Natural killer cell (primary cell): Measurements from ENCODE around the gene PLEKHA6. TPM values are rescaled to one million over a fixed set of nuclear protein-coding genes. Genes with fewer than 3 reads are reported as not detected.

ENCODE experiments used
- ATAC-seq, 3 donors: fragments of 150-1000 bp in 2 of 3; fragments of 200-7000 bp in 1 of 3; cut with Tn5 transposase; 1 replicate in 1 of 3; 2 replicates in 2 of 3; pipeline ENCODE4 v1.10.0; 2021; ENCODE audit warnings: mild to moderate bottlenecking in 2 of 3, moderate library complexity in 2 of 3
- DNase-seq, 2 donors: peaks; one replicate each; pipeline versions ENCODE4 v3.0.0 to v3.0.0-alpha.2; 2013 to 2021; ENCODE audit warnings: mixed read lengths in 1 of 2
- H3K27ac ChIP-seq: one replicate; pipeline ENCODE4 v1.5.1; 2013; ENCODE audit warnings: mild to moderate bottlenecking, low read length
- H3K27me3 ChIP-seq: one replicate; pipeline ENCODE4 v1.6.1; 2013; ENCODE audit warnings: low read length; ENCODE audit not compliant: control insufficient read depth, insufficient read depth
- H3K36me3 ChIP-seq: one replicate; pipeline ENCODE4 v1.6.1; 2013; ENCODE audit warnings: low read length; ENCODE audit not compliant: control insufficient read depth, insufficient read depth
- H3K4me1 ChIP-seq: one replicate; pipeline ENCODE4 v1.6.1; 2013; ENCODE audit warnings: low read length; ENCODE audit not compliant: control insufficient read depth, insufficient read depth
- H3K4me3 ChIP-seq: one replicate; pipeline ENCODE4 v1.5.1; 2013; ENCODE audit warnings: low read length
- H3K9me3 ChIP-seq: one replicate; pipeline ENCODE4 v1.6.1; 2013; ENCODE audit warnings: low read length; ENCODE audit not compliant: control insufficient read depth, insufficient read depth
- H3K27ac Mint-ChIP-seq, 2 donors: one replicate each; pipeline ENCODE4 v1.8.0; 2022; ENCODE audit warnings: mild to moderate bottlenecking in 2 of 2, mixed read lengths in 2 of 2, moderate library complexity in 1 of 2
- H3K27me3 Mint-ChIP-seq, 2 donors: one replicate each; pipeline ENCODE4 v1.8.0; 2022; ENCODE audit warnings: low read depth in 2 of 2, mixed read lengths in 2 of 2
- H3K36me3 Mint-ChIP-seq: one replicate; pipeline ENCODE4 v1.8.0; 2022; ENCODE audit warnings: mixed read lengths
- H3K4me1 Mint-ChIP-seq, 2 donors: one replicate each; pipeline ENCODE4 v1.8.0; 2022; ENCODE audit warnings: mixed read lengths in 2 of 2
- H3K4me3 Mint-ChIP-seq: one replicate; pipeline ENCODE4 v1.8.0; 2022; ENCODE audit warnings: mild to moderate bottlenecking, moderate library complexity, mixed read lengths
- H3K9me3 Mint-ChIP-seq, 2 donors: one replicate each; pipeline ENCODE4 v1.8.0; 2022; ENCODE audit warnings: mixed read lengths in 2 of 2
- WGBS: methylation state at CpG from one replicate; pipeline ENCODE4 v1.1.7; 2013; ENCODE audit warnings: missing lambda C conversion rate; ENCODE audit not compliant: insufficient coverage; 5-methylcytosine and 5-hydroxymethylcytosine counted together
- intact Hi-C: fragments of 100-400 bp; cut with micrococcal nuclease; formaldehyde crosslinking; loops from one replicate; pipeline ENCODE4 v1.14.2; 2022
- total RNA-seq, 4 donors: library from RNA; stranded (reverse); fragments of 120-200 nt in 1 of 4; gene quantifications; one replicate each; pipeline versions ENCODE4 v1.2.3 to v1.2.4, GENCODE V29; 2013 to 2022
- TF ChIP-seq, protein P1 (sequence below): fragments of 200-600 bp; IDR thresholded peaks from one replicate; pipeline ENCODE4 v1.8.0; 2022; ENCODE audit warnings: antibody characterized with exemption

Gene PLEKHA6
- total RNA-seq, 3 donors from 2014 or later (not counting 1 experiment from before 2014, with no cell fraction given), result 0.10 to 0.43 (median 0.16) TPM

DNA sequence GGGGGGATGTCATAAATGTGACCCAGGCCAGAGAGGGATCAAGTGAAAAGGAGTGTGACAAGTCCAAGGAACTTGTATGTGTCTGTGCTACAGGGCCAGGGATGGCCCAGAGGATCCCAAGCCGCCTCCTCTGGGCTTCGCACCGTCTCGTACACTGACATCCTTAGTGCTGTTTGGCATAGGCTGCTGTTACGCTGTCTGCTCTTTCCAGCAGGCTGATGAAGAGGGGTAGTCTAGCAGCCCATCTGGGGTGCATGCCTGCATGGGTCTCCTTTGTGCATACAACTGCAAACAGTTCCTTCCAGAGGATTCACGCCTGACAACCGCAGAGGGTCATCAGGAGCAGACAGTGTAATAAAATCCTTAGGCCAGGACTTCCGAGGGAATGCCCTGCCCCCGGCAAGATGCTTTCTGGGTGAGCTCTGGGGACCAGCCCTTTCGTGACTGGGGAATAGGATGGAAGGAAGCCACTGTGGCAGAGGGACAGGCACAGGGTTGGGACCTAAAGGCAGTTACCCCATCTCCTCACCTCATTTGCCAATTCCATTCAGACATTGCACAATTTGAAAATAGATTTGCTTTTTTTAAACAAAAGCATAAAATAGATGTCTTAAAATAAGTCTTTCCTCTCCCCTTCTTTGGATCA is 139.6 kb downstream of the PLEKHA6 start:
- Histone ChIP-seq H3K9me3 (no peaks in the 10 kb centered on the region), H3K36me3 (no peaks in the 10 kb centered on the region), H3K4me1 (peaks cover 6% of the 10 kb centered on the region), H3K27ac (no peak overlapping the region), H3K27me3 (no peaks in the 10 kb centered on the region), H3K4me3 (no peak overlapping the region)
- Mint-ChIP-seq H3K27me3 (peaks cover 0 to 3% of the 10 kb centered on the region in 2 donors), H3K4me3 (no peak overlapping the region), H3K36me3 (no peaks in the 10 kb centered on the region), H3K9me3 (no peaks in the 10 kb centered on the region), H3K4me1 (peaks cover 7% of the 10 kb centered on the region in 2 donors), H3K27ac (no peak overlapping the region)
- intact Hi-C loops, result no loop called here
- ATAC-seq (no peak), DNase-seq (no peak)
- TF ChIP-seq, protein P1, sequence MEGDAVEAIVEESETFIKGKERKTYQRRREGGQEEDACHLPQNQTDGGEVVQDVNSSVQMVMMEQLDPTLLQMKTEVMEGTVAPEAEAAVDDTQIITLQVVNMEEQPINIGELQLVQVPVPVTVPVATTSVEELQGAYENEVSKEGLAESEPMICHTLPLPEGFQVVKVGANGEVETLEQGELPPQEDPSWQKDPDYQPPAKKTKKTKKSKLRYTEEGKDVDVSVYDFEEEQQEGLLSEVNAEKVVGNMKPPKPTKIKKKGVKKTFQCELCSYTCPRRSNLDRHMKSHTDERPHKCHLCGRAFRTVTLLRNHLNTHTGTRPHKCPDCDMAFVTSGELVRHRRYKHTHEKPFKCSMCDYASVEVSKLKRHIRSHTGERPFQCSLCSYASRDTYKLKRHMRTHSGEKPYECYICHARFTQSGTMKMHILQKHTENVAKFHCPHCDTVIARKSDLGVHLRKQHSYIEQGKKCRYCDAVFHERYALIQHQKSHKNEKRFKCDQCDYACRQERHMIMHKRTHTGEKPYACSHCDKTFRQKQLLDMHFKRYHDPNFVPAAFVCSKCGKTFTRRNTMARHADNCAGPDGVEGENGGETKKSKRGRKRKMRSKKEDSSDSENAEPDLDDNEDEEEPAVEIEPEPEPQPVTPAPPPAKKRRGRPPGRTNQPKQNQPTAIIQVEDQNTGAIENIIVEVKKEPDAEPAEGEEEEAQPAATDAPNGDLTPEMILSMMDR, result no peak
- 93% methylated on average over 10 of the region's 10 CpGs for WGBS

DNA sequence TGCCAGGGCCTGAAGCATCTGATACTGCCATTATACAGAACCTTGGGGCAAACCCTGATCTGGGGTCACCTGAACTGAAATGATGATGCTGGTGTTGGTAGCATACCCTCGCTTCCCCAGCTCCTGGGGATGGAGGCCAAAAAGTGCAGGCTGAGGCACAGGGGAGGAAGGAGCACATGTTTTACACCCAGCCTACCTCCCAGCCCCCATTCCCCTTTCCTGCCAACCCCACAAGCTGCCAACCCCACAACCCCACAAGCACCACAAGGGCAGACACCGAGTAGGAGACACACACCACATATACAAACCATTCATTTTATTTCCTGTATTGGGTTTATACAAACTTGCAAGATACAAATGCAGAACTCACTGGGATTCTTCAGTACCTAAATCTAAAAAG is 141.2 kb downstream of the PLEKHA6 start:
- Mint-ChIP-seq H3K9me3 (no peaks in the 10 kb centered on the region), H3K36me3 (no peaks in the 10 kb centered on the region), H3K4me3 (no peak overlapping the region), H3K27me3 (peaks cover 0 to 3% of the 10 kb centered on the region in 2 donors), H3K4me1 (peaks cover 11 to 15% of the 10 kb centered on the region in 2 donors), H3K27ac (no peak overlapping the region)
- Histone ChIP-seq H3K9me3 (no peaks in the 10 kb centered on the region), H3K36me3 (no peaks in the 10 kb centered on the region), H3K4me3 (no peak overlapping the region), H3K27ac (no peak overlapping the region), H3K27me3 (no peaks in the 10 kb centered on the region), H3K4me1 (peaks cover 13% of the 10 kb centered on the region)
- intact Hi-C loops, result no loop called here
- DNase-seq (peak in 1 of 2 donors; percentile 10), ATAC-seq (peak in 1 of 3 donors; percentile 44)
- WGBS, result 50% methylated on average over 2 of the region's 2 CpGs
- TF ChIP-seq, protein P1, result no peak

DNA sequence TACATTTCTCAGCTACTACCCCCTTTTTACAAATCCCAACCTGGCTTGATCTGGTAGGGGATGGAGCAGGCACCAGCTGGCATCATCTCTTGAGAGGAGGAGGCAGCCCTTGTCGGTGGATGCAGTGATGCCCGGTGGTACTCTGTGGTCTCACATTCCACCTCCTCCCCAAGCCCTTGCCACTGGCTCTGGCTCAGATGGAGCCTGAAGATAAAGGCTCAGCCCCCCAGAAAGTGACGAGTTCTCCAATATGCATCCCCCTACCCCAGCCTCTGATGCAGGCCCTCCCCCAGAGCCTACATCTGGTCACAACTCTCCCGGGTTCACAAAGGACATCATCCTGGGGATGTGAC is 142.1 kb downstream of the PLEKHA6 start:
- Mint-ChIP-seq H3K27ac (no peak overlapping the region), H3K4me1 (peaks cover 11 to 16% of the 10 kb centered on the region in 2 donors), H3K4me3 (no peak overlapping the region), H3K36me3 (no peaks in the 10 kb centered on the region), H3K9me3 (no peaks in the 10 kb centered on the region), H3K27me3 (peaks cover 0 to 3% of the 10 kb centered on the region in 2 donors)
- H3K4me3 ChIP-seq, result no peak overlapping the region
- ATAC-seq, result no peak
- no peaks in the 10 kb centered on the region for H3K27me3 ChIP-seq
- 80% methylated on average over 4 of the region's 4 CpGs for WGBS
- TF ChIP-seq, protein P1, result no peak
- intact Hi-C loops, result no loop called here
- DNase-seq, result no peak
- H3K36me3 ChIP-seq, result no peaks in the 10 kb centered on the region
- H3K27ac ChIP-seq, result no peak overlapping the region
- no peaks in the 10 kb centered on the region for H3K9me3 ChIP-seq
- H3K4me1 ChIP-seq, result peaks cover 16% of the 10 kb centered on the region
